Neural crest cell (in vitro differentiated cells): Measurements from ENCODE around the gene PPP1R9A. TPM values are rescaled to one million over a fixed set of nuclear protein-coding genes. Genes with fewer than 3 reads are reported as not detected.

ENCODE experiments used
- DNase-seq: peaks from one replicate; pipeline ENCODE4 v3.0.0; 2021; ENCODE audit warnings: low read depth, mixed read lengths, low spot score
- H3K27ac Mint-ChIP-seq: one replicate; pipeline ENCODE4 v1.8.0; 2021; ENCODE audit warnings: mild to moderate bottlenecking, mixed read lengths; ENCODE audit not compliant: unreplicated experiment
- H3K27me3 Mint-ChIP-seq: 2 replicates; pipeline ENCODE4 v1.8.0; 2021; ENCODE audit warnings: low read depth, mild to moderate bottlenecking, mixed read lengths
- H3K36me3 Mint-ChIP-seq: 2 replicates; pipeline ENCODE4 v1.8.0; 2021; ENCODE audit warnings: low read depth, mild to moderate bottlenecking, mixed read lengths
- H3K4me1 Mint-ChIP-seq: 2 replicates; pipeline ENCODE4 v1.8.0; 2021; ENCODE audit warnings: mixed read lengths
- H3K4me3 Mint-ChIP-seq: one replicate; pipeline ENCODE4 v1.8.0; 2021; ENCODE audit warnings: mild to moderate bottlenecking, mixed read lengths
- H3K9me3 Mint-ChIP-seq: 2 replicates; pipeline ENCODE4 v1.8.0; 2021; ENCODE audit warnings: mixed read lengths
- CTCF ChIP-seq: fragments of 200-600 bp; sonication (generic); conservative IDR thresholded peaks from 2 replicates; pipeline ENCODE4 v1.5.0; 2021; ENCODE audit warnings: antibody characterized with exemption, mild to moderate bottlenecking
- total RNA-seq: library from RNA; stranded (reverse); gene quantifications from 2 replicates; pipeline ENCODE4 v1.2.1, GENCODE V29; 2021

Gene PPP1R9A
- total RNA-seq, 1 donor from 2014 or later = 21.2 TPM

GRCh38 chr7:95113590-95113989 lies 206.2 kb downstream of the PPP1R9A start:
- Mint-ChIP-seq H3K4me3 (no peak overlapping the region), H3K9me3 (no peaks in the 10 kb centered on the region), H3K4me1 (peaks cover 6% of the 10 kb centered on the region), H3K36me3 (peaks cover 6% of the 10 kb centered on the region), H3K27me3 (no peaks in the 10 kb centered on the region), H3K27ac (no peak overlapping the region)
- no peak for TF ChIP-seq CTCF
- no peak for DNase-seq

- no peak for DNase-seq
- H3K36me3 Mint-ChIP-seq = peaks cover 22% of the 10 kb centered on the region
- peaks cover 7% of the 10 kb centered on the region for H3K9me3 Mint-ChIP-seq
- no peak overlapping the region for H3K27ac Mint-ChIP-seq
- no peak for TF ChIP-seq CTCF
- peaks cover 12% of the 10 kb centered on the region for H3K4me1 Mint-ChIP-seq
- no peaks in the 10 kb centered on the region for H3K27me3 Mint-ChIP-seq
- H3K4me3 Mint-ChIP-seq = no peak overlapping the region
Observed at GRCh38 chr7:95126053-95126709, 218.8 kb downstream of the PPP1R9A start.

GRCh38 chr7:95132500-95132899 lies 225.1 kb downstream of the PPP1R9A start:
- H3K27me3 Mint-ChIP-seq = no peaks in the 10 kb centered on the region
- H3K4me3 Mint-ChIP-seq = no peak overlapping the region
- H3K4me1 Mint-ChIP-seq = no peaks in the 10 kb centered on the region
- H3K9me3 Mint-ChIP-seq = peaks cover 7% of the 10 kb centered on the region
- H3K36me3 Mint-ChIP-seq = peaks cover 24% of the 10 kb centered on the region
- no peak overlapping the region for H3K27ac Mint-ChIP-seq
- no peak for DNase-seq
- TF ChIP-seq CTCF = no peak

- Mint-ChIP-seq H3K36me3 (peaks cover 10% of the 10 kb centered on the region), H3K4me1 (no peaks in the 10 kb centered on the region), H3K27me3 (no peaks in the 10 kb centered on the region), H3K9me3 (peaks cover 4% of the 10 kb centered on the region), H3K4me3 (no peak overlapping the region), H3K27ac (no peak overlapping the region)
- no peak for DNase-seq
- TF ChIP-seq CTCF = no peak
Observed at GRCh38 chr7:95139922-95140321, 232.5 kb downstream of the PPP1R9A start.

GRCh38 chr7:95141755-95142154 lies 234.4 kb downstream of the PPP1R9A start:
- H3K9me3 Mint-ChIP-seq = peaks cover 6% of the 10 kb centered on the region
- H3K36me3 Mint-ChIP-seq = peaks cover 17% of the 10 kb centered on the region
- no peak overlapping the region for H3K27ac Mint-ChIP-seq
- TF ChIP-seq CTCF = no peak
- H3K4me1 Mint-ChIP-seq = no peaks in the 10 kb centered on the region
- no peak overlapping the region for H3K4me3 Mint-ChIP-seq
- DNase-seq = no peak
- no peaks in the 10 kb centered on the region for H3K27me3 Mint-ChIP-seq
